VCaP (cell line): ENCODE results near the gene DCLK2.

Source experiments
- H3K27ac ChIP-seq: fragments of 450-650 bp; 2 replicates; pipeline ENCODE4 v1.5.1; 2017
- TF ChIP-seq, protein P1 (sequence below): fragments of 450-650 bp; conservative IDR thresholded peaks from 2 replicates; pipeline ENCODE4 v1.5.1; 2017; ENCODE audit warnings: mild to moderate bottlenecking, moderate library complexity

Gene DCLK2

DNA sequence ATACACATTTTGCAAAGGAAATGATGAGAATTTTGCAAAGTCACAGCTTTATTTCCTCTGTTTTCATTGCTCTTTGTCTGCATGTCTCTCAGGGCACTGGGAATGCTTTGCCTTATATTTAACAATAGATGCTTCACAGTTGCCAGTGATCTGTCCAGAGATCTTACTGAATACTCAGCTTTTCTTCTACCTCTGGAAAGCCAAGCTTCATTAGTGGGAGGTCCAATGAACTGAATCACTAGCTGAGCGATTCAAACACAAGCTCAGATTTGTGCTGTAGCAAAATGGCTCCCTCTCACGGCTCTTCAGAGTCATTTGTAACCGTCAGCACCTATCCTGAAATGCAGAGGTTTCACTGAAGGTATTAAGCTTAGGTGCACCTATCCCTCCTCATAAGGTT lies 138.9 kb downstream of the DCLK2 start:
- TF ChIP-seq, protein P1, sequence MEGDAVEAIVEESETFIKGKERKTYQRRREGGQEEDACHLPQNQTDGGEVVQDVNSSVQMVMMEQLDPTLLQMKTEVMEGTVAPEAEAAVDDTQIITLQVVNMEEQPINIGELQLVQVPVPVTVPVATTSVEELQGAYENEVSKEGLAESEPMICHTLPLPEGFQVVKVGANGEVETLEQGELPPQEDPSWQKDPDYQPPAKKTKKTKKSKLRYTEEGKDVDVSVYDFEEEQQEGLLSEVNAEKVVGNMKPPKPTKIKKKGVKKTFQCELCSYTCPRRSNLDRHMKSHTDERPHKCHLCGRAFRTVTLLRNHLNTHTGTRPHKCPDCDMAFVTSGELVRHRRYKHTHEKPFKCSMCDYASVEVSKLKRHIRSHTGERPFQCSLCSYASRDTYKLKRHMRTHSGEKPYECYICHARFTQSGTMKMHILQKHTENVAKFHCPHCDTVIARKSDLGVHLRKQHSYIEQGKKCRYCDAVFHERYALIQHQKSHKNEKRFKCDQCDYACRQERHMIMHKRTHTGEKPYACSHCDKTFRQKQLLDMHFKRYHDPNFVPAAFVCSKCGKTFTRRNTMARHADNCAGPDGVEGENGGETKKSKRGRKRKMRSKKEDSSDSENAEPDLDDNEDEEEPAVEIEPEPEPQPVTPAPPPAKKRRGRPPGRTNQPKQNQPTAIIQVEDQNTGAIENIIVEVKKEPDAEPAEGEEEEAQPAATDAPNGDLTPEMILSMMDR = peak; percentile 30
- no peak overlapping the region for H3K27ac ChIP-seq

DNA sequence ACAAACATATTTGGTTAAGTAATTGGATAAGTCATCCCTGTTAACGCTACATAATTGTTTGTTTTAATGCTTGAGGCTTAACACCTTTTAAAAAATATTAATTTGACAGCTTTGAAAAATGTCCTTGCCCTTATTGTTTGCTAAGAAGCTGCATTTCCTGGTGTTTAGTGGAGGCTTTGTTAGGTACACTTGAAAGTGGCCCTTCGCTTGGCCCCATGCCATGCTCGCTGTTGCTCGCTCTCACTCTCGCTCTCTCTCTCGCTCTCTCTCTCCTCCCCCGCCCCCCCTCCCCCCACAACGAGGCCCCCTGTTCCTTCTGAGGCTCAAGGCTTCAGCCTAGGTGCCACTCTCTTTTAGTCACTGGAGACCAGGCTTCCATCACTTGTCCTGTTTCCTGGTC lies 139.6 kb downstream of the DCLK2 start:
- no peak overlapping the region for H3K27ac ChIP-seq
- TF ChIP-seq, protein P1 = no peak

DNA sequence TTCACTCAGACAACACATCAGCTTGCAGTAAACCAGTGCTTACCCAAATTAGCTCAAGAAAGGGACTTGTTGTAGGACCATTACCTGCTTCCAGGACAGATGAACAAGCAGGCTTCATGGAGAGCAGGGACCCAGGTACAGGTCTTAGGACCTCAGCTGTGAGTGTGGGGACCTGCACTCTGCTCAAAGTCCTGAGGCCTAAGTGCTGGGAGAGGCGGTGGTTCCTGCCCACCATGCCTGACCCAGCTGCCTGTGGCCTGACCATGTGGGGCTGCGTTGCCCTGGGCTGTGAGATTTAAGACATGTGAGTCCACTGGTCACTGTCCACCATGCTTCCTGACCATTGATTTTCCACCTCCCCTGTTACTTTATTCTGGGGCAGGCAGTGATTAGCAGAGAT lies 140.2 kb downstream of the DCLK2 start:
- H3K27ac ChIP-seq = no peak overlapping the region
- TF ChIP-seq, protein P1 = no peak

DNA sequence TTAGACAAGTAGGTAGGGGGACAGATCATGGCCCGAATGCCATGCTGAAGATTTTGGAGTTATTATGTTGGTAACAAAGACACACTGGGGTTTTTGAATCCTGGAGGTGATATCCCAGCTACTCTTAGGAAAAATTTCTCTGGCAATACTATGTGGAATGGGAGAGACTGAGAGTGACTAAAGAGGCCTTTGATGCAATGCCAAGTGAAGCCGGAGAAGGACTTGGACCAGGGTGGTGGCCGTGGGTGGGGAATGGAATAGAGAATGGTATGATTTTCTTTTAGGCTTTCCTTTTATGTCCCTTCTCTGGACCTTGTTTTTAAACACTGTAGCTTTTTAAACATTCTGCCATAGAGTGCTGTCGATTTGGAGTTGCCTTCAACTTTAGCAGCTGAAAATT lies 141.6 kb downstream of the DCLK2 start:
- TF ChIP-seq, protein P1 = no peak
- no peak overlapping the region for H3K27ac ChIP-seq

DNA sequence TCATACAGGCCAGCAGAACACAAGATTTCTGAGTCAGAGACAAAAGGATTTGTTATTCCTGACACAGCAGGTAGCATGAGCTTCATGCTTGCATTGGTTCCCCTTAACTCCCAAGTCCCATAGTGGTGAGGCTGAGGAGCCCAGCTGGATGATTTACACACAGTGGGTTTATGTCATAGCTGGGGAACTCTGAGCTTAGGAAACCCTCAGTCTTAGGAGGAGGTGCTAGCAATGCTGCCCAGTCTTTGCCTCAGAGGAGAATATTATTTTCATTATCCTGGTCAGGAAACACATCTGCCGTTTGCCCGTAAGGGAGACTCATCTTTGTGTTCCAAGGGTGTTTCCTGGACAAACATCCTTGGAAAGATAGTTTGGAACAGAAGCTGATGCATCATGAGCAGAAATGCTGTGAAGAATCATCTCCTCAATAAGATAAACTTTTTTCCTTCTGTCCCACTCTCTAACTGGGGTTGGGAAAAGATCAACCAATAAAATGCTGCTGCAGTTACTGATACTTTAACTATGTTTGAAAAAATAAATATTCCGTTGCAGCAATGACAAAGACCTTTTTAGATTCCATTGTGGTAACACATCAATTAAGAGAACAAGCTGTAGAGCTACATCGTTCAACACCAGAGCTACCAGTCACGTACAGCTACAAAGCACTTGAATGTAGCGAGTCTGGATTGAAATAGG lies 146.8 kb downstream of the DCLK2 start:
- TF ChIP-seq, protein P1 = no peak

DNA sequence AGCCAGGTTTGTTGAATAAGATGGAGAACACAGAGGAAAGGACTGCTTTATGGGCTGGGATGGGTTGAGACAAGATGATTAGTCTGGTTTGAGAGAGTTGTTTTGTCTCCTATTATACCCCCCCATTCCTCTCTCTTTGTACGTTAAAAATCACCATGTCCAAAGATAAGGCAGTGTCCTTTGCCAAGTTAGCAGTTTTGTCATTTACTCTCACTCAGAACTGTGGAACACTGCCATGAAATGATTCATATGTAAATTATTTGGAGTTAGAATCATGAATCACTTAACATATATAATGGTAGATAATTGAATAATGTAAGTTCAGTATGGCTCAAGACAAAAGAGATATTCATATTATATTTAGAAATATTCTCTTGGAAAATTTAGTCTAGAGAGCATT lies 151.3 kb downstream of the DCLK2 start:
- H3K27ac ChIP-seq = no peak overlapping the region
- TF ChIP-seq, protein P1 = no peak

More for the DNA sequence above, 146.8 kb downstream of the DCLK2 start:
- no peak overlapping the region for H3K27ac ChIP-seq

DNA sequence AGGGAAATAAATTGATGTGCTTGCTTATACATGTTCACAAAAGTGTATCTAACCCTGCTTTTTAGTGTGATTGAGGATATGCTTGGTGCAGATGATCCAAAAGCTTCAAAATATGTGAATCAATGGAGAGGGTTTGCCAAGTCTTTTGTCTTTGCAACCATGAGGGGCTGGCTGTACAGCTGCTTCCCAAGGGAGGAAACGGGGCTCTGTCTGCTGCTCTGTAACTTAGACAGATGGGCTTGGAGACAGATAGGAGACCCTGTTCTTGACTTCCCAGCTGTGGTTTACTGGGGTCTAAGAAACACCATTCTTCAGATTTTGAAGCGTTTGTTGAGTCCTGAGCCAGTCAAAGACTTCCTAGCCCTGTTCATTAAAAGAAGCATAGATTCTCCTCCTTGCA lies 152.3 kb downstream of the DCLK2 start:
- no peak overlapping the region for H3K27ac ChIP-seq
- TF ChIP-seq, protein P1 = no peak
